ENCODE data around the gene CDH23.

- no peak for TF ChIP-seq POLR2AphosphoS5 (IDR thresholded peaks at IDR 0.05)
- no peak for TF ChIP-seq CTCF (IDR thresholded peaks at IDR 0.05)
- TF ChIP-seq POLR2A (IDR thresholded peaks at IDR 0.05), result no peak
Measured at GRCh38 chr10:71408436-71409225, 11.9 kb downstream of the CDH23 start.

Measured in upper lobe of left lung (tissue), 4 donors.